ENCODE data around the gene PER1. TPM values are rescaled to one million over a fixed set of nuclear protein-coding genes. Genes with fewer than 3 reads are reported as not detected.

Gene PER1
- total and polyA plus RNA-seq, 10 of the 15 experiments (the other 5 are each of a cell fraction or from before 2014, with no cell fraction given): 0.02 to 25.1 (median 5.4) TPM

DNA sequence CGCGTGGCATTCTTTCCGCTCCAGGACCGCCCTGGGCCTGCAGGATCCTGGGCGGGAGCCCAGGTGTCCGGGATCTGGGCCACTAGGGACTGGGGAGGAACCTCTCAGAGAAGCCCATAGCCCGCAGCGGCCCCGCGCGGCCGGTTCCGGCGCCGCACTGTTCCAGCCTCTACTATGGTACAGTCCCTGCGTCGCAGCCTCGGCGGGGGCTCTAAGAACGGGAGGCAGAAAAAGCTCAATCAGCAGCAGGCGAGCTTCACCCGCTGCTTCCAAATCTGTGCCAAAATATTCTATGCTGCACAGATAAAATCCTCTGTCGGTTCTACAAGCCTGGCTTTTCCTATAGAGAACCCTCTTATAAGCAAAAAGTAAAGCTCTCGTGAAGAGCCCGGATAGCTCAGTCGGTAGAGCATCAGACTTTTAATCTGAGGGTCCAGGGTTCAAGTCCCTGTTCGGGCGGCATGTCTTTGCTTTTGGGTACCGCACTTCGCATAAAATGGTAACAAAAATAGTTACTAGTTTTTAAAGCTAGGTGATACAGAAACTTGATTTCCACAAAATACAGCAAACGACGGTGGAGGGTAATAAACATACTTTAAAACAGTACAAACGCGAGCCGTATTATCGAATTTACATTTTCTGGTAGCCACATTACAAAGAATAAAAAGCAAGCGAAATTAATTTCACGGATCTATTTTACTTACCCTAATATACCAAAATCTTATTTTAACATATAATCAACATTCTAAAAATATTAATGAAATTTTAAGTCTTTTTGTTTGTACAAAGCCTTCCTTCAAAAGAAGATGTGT is 33.2 kb downstream of the PER1 start (continued):
- TF ChIP-seq, protein P1, sequence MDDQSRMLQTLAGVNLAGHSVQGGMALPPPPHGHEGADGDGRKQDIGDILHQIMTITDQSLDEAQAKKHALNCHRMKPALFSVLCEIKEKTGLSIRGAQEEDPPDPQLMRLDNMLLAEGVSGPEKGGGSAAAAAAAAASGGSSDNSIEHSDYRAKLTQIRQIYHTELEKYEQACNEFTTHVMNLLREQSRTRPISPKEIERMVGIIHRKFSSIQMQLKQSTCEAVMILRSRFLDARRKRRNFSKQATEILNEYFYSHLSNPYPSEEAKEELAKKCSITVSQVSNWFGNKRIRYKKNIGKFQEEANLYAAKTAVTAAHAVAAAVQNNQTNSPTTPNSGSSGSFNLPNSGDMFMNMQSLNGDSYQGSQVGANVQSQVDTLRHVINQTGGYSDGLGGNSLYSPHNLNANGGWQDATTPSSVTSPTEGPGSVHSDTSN (IDR thresholded peaks at IDR 0.05; ENCODE audit: insufficient replicate concordance, low read depth, low read length): no peak
- TF ChIP-seq IKZF2 (IDR thresholded peaks at IDR 0.05) (peak; percentile 8 to 13; a peak in 1 of 4 replicates), STAT3 (IDR thresholded peaks at IDR 0.05; ENCODE audit: low read depth, low read length) (no peak), RELB (IDR thresholded peaks at IDR 0.05; ENCODE audit: low read depth) (no peak), NR2C1 (IDR thresholded peaks at IDR 0.05) (no peak), IKZF1 (conservative IDR thresholded peaks at IDR 0.05) (peak; percentile 72), NFXL1 (IDR thresholded peaks at IDR 0.05; ENCODE audit: borderline replicate concordance) (no peak), CHD2 (IDR thresholded peaks at IDR 0.05; ENCODE audit: borderline replicate concordance, low read depth, low read length) (no peak), TCF3 (IDR thresholded peaks at IDR 0.05; ENCODE audit: borderline replicate concordance, insufficient read depth, low read depth, low read length) (0 out of 2 replicates have a peak, but pooled peaks have one; percentile 11), BHLHE40 (IDR thresholded peaks at IDR 0.05; ENCODE audit: borderline replicate concordance in 1 of 2, low read depth in 2 of 2, low read length in 1 of 2) (peak; percentile 1 to 35; a peak in 2 of 4 replicates), ZZZ3 (IDR thresholded peaks at IDR 0.05; ENCODE audit: control insufficient read depth, insufficient read length, low read depth) (no peak), RB1 (IDR thresholded peaks at IDR 0.05; ENCODE audit: borderline replicate concordance) (peak; percentile 85; the same call in 1 of the 2 replicates), PAX5 (IDR thresholded peaks at IDR 0.05; ENCODE audit: borderline replicate concordance, low read depth, low read length) (no peak), RFX5 (IDR thresholded peaks at IDR 0.05; ENCODE audit: low read depth, low read length) (no peak), CHD1 (IDR thresholded peaks at IDR 0.05; ENCODE audit: low read depth, low read length) (no peak), EGR1 (IDR thresholded peaks at IDR 0.05; ENCODE audit: borderline replicate concordance in 1 of 2, low read depth in 2 of 2, low read length in 2 of 2) (0 out of 3 replicates have a peak, but pooled peaks of 1 of the 2 experiments have one; percentile 23), SIX5 (IDR thresholded peaks at IDR 0.05; ENCODE audit: low read depth, low read length, severe bottlenecking) (no peak), EED (IDR thresholded peaks at IDR 0.05; ENCODE audit: low read depth) (no peak), CREB1 (IDR thresholded peaks at IDR 0.05; ENCODE audit: low read depth) (no peak), ETV6 (conservative IDR thresholded peaks at IDR 0.05 in 1 of 2, IDR thresholded peaks at IDR 0.05 in 1 of 2; ENCODE audit: borderline replicate concordance in 1 of 2, low read depth in 1 of 2) (no peak), SKIL (IDR thresholded peaks at IDR 0.05; ENCODE audit: low read depth, poor library complexity, severe bottlenecking) (peak; percentile 84)
- TF ChIP-seq, protein P2, sequence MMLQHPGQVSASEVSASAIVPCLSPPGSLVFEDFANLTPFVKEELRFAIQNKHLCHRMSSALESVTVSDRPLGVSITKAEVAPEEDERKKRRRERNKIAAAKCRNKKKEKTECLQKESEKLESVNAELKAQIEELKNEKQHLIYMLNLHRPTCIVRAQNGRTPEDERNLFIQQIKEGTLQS (IDR thresholded peaks at IDR 0.05; ENCODE audit: borderline replicate concordance, extremely low read depth, low read depth, low read length): no peak
